NCI-H1694 treated with DMSO at 0.1 percent for 48 hours (cell line): ENCODE results near the gene PIH1D1.
A peak's percentile ranks its signal among the peaks of the same experiment; 100 is the strongest.
"Not testable (repeated sequence)": the region's sequence is repeated elsewhere in the genome, so short reads cannot be mapped to it uniquely, and the experiment has no call there.

ENCODE experiments used
- DNase-seq: peaks from one replicate; lab custom pipeline; 2025; lab: John Stamatoyannopoulos, UW

PIH1D1 gene

DNA sequence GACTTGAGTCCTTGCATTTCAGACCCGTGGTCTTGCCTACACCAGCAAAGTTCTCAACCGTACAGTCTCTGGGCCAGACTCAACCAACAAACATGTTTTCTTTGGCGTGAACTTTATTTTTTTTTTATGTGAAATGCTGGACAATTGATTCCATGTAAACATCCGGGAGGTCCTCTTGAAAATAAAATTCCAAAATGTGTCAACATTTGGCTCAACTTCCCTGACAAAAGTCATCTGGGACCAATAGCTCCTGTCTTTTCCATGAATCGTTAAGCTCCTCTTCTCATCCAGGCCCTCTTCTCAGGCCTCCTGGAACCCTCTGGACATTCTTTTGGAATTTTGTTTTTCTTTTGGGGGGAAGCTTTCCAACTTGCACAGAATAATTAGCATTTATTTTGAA lies 4.2 kb upstream of the PIH1D1 start:
- no peak for DNase-seq

DNA sequence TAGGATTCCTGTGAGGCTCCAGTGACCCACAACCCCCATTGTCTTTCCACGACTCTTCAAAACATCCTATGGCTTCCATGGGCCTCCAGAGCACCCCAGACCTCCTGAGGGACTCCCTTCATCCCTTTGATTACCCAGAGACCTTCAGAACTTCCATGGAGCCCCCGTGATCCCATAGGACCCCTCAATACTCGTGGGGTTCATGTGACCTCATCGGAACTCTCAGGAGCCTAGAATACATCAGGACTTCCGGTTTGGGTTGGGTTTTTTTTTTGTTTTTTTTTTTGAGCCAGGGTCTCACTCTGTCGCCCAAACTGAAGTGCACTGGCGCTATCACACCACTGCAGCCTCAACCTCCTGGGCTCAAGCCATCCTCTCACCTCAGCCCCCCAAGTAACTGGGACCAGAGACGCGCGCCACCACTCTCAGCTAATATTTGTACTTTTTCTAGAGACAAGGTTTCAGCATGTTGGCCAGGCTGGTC lies 2.2 kb upstream of the PIH1D1 start:
- DNase-seq = no peak

DNA sequence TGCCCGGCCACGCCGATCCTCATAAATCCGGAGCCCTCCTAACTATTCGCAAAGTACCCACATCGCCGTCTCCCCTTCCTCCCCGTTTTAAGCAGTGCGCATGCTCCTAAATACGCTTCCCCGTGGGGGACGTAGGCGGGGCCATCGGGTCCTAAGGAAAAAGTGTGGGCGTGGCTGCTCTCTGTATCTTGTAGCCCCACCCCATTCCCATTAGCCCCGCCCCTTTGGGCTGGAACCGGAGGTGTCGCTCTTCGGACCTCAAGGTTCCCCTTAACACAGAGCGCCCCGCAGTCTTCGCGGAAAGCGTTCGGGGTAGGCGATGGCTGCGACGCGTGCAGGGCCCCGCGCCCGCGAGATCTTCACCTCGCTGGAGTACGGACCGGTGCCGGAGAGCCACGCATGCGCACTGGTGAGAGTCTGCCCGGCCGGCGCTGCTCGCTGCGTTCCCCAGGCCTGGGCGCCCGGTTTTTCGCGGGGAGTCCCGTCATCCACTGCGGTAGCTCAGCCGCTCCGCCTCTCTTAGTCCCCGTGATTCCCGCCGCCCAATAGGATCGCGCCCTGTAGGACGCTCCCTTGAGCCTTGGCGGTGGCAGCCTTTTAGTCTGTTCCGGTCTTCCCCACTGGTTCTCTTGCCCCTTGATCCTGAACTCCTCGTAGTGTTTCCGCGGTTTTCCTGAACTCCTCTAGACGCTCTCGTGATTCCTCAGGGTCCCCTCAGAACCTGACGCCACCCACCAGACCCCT lies 1.6 kb upstream of the PIH1D1 start, which contains the start of gene ALDH16A1:
TSS of gene ALDH16A1 (plus strand) at position 213 of the 744 bp plus-strand sequence. CDS start at position 320, 107 bp downstream.
- DNase-seq = peak; percentile 98

DNA sequence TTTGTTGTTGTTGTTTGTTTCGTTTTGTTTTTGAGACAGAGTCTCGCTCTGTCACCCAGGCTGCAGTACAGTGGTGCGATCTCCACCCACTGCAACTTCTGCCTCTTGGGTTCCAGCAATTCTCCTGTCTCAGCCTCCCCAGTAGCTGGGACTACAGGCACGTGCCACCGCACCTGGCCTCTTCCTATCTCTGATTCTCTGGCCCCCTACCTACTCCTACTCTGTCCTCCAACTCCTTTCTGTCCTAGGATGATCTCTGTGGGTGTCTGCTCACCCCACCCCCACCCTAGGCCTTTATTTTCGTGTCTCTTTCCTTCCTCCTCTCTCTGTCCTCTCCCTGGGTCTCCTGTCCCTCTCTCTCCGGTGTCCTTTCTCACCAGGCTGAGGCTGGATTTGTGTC lies 1.2 kb downstream of the PIH1D1 start:
- DNase-seq = no peak

DNA sequence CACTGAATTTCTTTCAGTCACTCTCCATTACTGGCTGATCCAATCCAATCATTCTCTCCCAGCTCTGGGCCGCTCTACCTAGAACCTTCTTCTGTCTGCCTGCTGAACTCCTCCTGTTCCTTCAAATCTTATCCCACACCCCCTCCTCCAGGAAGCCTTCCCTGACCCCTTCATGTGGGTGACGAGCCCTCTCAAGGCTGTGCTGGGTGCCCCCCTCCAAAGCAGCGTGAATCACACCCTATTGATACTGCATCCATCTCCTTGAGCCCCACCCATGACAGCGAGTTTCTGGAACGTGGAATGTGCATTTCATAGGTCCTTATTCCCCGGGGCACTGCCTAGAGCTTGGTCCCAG lies 3.2 kb downstream of the PIH1D1 start:
- DNase-seq = no peak

DNA sequence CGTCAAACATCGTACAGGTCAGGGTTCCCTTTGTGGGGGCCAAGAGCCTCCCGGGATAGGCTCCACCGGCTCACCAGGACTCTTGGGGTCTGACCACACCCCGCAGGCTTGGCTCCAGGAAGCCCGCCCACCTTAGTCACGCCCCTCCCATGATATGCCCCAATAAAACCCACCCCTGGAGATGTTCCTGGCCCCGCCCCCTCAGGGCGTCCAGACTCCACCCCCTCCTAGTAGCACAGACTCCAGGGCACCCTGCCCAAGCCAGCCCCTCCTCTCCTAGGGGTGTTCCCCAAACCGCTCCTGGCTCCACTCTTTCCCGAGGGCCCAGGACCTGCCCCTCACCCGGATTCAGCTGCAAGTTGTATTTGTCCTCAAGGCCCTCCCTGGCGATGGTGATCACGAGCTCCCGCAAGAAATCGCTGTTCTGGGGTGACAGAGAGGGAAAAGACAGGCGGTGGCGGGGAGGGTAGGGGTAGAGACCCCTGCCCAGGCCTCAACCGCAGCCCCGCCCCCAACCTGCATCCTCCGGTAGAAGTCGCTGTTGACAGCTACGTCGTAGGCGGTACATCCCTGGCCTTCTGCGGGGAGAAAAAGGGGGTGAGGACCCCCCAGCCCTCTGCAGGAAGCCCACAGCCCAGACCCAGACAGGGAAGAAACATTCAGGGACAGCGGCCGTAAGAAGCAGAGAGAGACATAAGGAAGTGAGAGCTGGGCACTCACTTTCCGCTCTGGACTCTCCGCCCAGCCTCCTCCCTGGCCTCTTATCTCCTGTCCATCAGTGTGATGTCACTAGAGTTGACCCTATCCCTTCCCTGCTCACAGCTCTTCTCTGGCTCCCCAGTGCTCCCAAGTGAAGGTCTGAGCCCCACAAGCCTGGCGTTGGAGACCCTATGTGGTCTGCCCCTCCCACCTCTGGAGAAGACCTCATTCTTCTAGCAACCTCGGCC lies 3.9 kb downstream of the PIH1D1 start:
- DNase-seq = no peak

DNA sequence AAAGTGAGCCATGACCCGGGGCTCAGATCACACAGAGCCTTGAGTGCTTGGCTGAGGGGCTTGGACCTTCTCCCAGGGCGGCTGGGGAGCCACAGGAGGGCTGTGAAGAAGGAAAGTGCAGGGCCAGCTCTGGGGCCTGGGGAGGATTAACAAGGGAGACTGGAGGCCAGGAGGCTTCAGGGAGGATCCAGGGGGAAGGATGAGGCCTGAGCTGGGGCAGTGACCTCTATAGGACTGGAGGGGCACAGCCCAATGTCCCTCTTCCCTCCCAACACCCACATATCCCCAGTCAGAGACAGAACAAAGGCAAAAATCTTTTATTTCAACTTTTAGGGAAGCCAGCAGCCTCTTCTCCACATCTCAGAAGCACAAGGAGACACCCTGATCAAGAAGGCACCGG lies 5.6 kb downstream of the PIH1D1 start:
- DNase-seq = no peak

DNA sequence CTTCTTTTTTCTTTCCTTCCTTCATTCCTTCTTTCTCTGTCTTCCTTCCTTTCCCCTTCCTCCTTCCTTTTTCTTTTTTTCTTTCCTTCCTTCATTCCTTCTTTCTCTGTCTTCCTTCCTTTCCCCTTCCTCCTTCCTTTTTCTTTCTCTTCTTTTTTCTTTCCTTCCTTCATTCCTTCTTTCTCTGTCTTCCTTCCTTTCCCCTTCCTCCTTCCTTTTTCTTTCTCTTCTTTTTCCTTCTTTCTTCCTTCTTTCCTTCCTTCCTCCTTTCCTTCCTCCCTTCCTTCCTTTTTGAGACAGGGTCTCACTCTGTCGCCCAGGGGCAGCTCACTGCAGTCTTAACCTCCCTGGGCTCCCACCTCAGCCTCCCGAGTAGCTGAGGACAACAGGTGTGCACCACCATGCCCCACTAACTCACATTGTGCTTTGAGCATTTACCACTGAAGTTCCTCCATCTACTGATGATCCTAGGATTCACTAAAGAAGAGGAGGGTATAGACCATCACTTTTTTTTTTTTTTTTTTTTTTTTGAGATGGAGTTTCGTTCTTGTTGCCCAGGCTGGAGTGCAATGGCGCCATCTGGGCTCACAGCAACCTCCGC lies 7.4 kb downstream of the PIH1D1 start:
- DNase-seq = not testable (repeated sequence)

DNA sequence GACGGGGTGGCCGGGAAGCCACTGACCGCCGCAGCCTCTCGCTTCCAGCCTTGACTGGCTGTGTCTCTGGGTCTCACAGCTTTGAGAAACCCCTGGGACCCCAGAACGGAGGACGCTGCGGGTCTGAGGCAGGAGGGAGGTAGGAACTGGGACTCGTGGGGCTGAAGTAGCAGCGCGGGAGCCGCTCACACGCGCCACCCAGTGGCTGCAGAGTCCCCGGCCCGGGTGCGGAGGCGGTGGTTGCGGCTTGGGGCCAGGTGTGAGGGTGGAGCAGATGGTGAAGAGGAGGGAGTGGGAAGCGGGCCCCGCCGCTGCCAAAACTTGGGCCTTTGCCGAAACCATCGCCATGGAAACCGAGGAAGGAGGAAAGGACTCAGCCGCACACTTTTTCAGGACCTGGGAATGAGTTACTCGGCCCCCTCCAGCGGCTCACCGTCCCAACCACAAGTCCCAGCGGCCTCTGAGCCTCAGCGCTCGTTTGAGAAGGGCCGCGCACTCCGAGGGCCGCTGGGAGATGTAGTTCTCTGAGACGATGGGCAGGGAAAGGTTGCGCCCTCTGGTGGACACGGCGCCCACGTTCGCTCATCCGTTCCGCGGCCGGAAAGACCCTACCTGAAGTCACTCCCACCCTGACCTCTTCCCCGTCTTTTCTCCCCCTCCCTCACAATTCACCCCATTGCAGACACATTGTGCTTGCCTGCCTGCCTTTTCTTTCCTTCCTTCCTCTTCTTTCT lies 8.1 kb downstream of the PIH1D1 start:
- DNase-seq = peak; percentile 95

DNA sequence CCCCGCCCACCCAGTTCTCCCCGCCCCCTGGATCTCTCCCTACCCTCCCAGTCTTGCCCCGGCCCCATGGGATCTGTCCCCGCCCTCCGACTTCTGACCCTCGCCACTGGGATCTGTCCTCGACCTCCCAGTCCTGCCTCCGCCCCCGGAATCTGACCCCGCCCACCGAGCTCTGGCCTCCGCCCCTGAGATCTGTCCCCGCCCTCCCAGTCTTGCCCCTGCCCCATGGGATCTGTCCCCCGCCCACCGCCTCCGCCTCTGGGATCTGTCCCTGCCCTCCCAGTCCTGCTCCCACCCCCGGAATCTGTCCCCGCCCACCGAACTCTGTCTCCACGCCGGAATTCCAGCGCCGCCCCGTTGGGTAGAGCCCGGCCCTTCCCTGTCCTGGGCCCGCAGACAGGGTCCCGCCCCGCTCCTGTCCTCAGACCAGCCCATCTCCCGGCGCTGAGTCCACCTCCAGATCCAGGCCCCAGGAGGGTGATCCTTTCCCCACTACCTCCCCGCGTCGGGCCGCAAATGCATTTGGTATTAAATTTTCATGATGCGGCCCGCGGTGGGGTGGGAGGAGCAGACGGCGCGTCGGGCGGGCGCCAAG lies 8.7 kb downstream of the PIH1D1 start:
- peak; percentile 88 for DNase-seq

DNA sequence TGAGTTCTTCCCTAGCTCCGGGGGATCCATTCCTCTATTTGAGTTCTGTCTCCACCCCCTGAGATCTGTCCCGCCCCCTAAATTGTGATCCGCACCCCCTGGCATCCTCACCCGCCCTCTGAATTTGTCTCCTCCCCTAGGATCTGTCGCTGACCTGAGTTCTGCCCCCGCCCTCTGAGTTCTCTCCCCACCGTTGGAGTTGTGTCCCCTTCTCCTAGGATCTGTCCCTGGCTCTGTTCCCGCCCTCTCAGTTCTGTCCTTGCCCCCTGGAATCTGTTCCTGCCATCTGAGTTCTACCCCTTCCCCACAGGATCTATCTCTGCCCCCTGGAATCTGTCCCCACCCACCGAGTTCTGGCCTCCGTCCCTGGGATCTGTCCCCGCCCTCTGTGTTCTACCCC lies 9.3 kb downstream of the PIH1D1 start:
- peak; percentile 85 for DNase-seq

DNA sequence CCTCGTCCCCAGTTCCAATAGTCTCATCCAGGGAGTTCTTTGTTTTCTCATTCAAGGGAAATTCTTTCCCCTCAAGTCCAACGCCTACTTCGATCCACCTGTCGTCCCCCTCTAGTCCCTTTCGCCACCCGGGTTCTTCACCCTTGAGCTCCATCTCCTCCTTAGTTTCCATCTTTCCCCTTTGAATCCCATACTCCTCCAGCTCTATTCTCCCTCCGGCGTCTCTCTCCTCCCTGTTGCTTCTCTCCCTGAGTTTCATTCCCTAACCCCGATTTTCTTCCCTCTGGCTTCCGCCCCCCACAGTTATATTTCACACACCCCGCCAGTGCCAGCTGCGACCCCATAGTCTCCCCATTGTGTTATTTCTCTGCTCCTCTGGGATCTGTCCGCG lies 9.7 kb downstream of the PIH1D1 start:
- DNase-seq = no peak

DNA sequence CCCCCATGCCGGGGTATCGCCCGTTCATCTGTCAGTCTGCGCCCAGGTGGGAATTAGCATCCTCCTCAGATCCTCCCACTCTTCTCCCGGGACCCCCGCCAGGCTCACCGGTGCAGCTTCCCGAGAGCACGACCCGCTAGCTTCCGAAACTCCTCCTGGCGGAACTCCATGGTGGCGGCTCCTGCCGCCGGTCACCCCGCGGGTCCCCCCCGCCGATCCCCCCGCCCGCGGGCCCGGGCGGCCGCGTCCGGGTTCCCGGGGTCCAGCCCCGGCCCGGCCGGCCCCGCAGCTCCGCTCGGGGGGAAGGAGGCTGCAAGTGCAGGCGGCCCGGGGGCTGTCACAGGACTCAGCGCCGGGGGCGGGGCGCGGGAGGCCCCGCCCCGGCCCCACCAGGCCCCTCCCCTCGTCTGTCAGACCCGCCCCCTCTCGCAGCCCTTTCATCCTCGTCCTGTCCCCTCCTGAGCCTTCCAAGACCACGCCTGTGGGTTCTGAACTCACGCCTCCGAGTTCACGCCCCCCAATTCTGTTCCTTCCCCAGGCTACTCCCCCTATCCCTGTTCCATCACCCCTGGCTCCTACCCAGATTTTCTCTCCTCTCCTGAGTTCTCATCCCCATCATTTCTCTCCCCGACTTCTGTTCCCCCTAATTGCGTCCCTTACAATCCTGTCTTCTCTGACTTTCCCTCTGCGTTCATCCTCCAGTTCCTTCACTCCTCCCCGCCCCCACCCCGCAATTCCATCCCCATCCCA lies 10.2 kb downstream of the PIH1D1 start, which contains the start of gene SLC17A7:
TSS of gene SLC17A7 (minus strand) at position 318 of the 750 bp plus-strand sequence. CDS start at position 170, 148 bp downstream.
- peak; percentile 83 for DNase-seq

DNA sequence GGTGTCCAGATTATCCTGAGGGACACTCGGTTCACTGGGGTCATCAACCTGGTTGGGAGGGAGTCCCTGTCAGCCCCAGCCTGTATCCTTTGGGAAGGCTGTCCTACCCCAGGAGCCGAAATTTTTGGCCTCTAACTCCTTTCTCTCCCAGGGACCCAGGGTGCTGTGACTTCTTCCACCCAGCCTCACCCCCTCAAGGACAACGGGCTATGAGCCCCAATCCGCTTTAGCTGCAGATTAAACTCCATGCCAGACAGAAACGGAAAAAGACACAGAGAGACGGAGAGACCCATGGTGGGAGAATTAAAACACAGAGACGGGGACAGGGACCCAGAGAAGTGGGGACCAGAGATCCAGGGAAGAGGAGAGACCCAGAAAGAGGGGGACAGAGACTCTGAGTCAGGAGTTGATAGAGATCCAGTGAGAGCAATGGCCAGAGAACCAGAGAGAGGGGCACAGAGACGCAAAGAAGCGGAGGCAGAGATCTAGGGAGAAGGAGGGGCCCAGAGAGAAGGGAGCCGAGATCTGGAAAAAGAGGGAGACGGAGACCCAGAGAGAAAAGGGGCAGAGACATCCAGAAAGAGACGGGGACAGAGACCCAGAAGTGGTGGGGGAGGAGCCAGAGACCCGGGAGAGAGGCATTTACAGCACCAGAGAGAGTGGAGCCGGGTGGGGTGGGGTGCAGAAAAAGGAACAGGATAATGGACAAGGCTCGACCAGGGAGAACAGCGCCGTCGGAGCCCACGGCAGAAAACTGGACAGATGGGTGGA lies 11.0 kb downstream of the PIH1D1 start:
- DNase-seq = no peak

DNA sequence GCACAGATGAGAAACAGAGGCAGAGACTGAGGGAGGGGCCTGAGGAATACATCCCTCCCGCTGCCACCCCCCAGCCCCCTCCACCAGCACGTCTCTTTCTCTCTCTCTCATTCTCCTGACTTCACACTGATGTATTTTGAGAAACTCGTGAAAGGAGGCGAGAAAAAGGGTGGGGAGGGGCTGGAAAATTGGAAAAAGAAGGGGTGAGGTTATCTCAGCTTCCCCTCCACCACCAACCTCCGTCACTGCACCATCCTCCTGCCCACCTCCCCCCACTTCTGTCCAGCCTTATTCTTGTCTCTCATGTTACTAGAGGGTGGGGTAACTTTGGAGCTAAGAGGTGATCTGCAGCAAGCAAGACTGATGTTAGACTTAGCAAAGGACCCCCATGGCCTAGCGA lies 11.8 kb downstream of the PIH1D1 start:
- no peak for DNase-seq

DNA sequence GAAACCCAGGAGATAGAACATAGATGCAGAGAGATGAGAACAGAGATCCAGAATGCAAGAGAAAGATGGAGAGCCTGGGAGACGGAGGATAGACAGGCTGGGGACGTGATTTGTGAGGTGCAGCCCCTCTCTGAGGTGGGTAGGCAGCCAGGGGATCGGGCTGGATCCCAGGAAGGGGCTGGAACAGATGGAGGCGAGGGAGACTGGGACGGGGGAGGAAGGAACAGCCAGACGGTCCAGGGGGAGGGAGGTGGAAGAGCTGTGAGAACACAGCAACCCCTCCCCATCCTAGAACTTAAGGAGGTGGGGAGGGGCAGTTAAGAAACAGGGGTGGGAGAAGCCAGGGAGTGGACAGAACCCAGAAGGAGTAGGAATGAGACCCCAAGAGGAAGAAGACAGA lies 13.4 kb downstream of the PIH1D1 start:
- DNase-seq = peak; percentile 16

DNA sequence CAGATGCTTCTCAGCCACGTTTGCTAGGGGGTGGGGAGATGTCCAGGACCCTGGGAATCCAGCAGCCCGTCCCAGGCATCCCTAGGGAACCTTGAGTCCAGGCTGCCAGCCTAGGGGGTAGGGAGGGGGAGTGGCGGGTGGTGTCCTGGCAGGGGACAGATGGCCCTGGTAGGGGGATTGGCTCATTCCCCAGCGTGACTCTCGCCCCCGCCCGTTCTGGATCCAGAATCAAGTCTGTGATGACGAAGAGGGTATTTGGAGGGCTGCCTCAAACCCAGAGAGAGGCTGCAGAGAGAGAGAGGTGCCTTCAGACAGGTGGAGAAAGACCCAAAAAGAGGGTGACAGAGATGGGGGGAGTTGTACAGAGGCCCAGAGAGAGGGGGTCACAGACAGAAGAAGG lies 14.4 kb downstream of the PIH1D1 start:
- DNase-seq = peak; percentile 60

DNA sequence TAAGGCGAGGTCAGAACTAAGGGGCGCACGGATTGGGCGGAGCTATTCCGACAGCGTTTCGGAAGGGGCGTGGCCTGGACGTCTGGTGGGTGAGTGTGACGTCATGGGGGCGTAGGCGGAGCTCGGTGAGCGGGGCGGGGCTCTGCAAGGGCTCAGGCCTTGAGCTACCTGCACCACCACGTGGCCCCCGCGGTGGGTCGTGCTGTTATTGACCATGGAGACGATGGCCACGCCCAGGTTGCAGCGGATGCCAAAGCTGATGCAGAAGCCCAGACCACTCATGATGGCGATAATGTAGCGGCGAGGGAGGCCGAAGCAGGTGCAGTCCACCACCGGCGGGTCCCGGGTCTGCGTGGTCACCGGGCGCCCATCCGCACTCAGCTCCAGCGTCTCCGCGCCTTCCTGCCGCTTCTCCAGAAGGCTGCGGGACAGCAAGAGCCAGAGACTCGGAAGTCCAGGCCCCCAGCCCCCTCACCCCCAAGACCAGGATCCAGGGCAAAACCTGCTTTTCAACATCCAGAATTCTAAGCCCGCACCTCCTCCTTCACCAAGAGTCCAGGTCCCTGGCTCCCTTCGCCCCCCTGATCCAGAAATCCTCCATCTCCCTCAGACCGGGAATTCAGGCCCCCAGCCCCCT lies 15.1 kb downstream of the PIH1D1 start:
- DNase-seq = no peak

DNA sequence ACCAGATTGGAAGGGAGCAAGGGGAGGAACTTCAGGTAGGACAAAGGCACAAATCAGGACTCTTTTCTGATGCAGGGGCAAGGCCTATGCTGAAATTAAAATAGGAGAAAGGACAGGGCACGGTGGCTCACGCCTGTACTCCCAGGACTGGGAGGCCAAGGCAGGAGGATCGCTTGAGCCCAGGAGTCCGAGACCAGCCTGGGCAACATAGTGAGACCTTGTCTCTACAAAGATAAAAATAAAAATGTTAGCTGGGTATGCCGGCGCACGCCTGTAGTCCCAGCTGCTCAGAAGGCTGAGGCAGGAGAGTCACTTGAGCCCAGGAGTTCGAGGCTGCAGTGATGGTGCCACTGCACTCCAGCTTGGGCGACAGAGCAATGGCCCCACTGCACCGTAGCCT lies 15.9 kb downstream of the PIH1D1 start:
- no peak for DNase-seq
